Measurements from ENCODE around the gene LINC00632. TPM values are rescaled to one million over a fixed set of nuclear protein-coding genes. Genes with fewer than 3 reads are reported as not detected.

LINC00632 gene
- total RNA-seq = 24.2 and 36.3 TPM in 2 replicates

DNA sequence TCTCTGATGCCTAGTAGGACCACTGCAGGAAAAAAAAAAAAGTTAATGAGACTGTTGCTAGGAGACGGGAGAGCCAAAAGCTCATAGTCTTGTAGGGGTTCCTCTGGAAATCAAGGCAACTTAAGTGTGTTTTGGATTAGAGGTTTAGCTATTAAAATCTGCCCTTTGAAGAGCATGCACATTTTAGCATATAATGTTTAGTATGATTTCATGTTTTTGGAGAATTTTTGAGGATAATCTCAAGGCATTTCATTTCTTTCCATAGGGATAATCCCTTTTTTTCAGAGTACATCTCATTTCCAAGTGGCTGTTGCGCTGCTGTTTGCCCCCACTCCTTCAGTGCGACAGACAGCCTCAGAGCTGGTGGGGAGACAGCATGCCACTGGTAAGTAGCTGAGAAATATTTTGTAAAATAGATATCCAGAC, at the start of gene LINC00632:
Gene LINC00632, plus strand, starts transcription at position 339 of the 426 bp plus-strand sequence.

Other genes starting within 250 kb of the LINC00632 start
- gene SOX3, start 204.7 kb upstream of the LINC00632 start, total RNA-seq = not detected in 2 replicates